HepG2 (cell line): ENCODE results near the gene CFAP46. TPM values are rescaled to one million over a fixed set of nuclear protein-coding genes. Genes with fewer than 3 reads are reported as not detected.
A peak's percentile ranks its signal among the peaks of the same experiment; 100 is the strongest.

Experiments
- ATAC-seq: fragments of 200-7000 bp; cut with Tn5 transposase; 3 replicates; pipeline ENCODE4 v1.9.1; 2020; ENCODE audit warnings: mild to moderate bottlenecking, moderate library complexity
- BruUV-seq: library from RNA; stranded (reverse); fragments of 400-500 nt; replicated peaks from 2 replicates; lab custom pipeline; 2021; lab: Mats Ljungman, UMichigan
- CTCF ChIA-PET: fragments of 300-600 bp; formaldehyde crosslinking; extraction: SDS; loops from one replicate; lab custom pipeline; 2021; ENCODE audit warnings: low total read pairs, inconsistent platforms, low intra/inter-chr PET ratio; lab: Yijun Ruan, JAX
- POLR2A ChIA-PET: fragments of 350-600 bp; sonication (Branson Sonifier 250); formaldehyde crosslinking; loops from one replicate; lab custom pipeline; 2020; ENCODE audit warnings: antibody characterized with exemption, inconsistent platforms; lab: Yijun Ruan, JAX
- DNase-seq: peaks from one replicate; pipeline ENCODE4 v3.0.0-alpha.2; 2015; ENCODE audit warnings: low spot score
- FAIRE-seq: peaks from 3 replicates; lab custom pipeline; 2011; peaks lifted over from hg19 to GRCh38; lab: Jason Lieb, UNC
- H2AFZ ChIP-seq: one replicate; pipeline ENCODE4 v1.6.1; 2011; ENCODE audit warnings: low read length, inconsistent platforms
- H3K27ac ChIP-seq: fragments of 300-600 bp; 3 replicates; pipeline ENCODE4 v1.8.0; 2011; ENCODE audit warnings: mixed run types, mild to moderate bottlenecking, mixed read lengths, low read length, inconsistent platforms; ENCODE audit not compliant: insufficient read depth; ENCODE audit errors: extremely low read length
- H3K27me3 ChIP-seq, 2 experiments: fragments of 200-600 bp in 1 of 2; 2 replicates in 1 of 2; 3 replicates in 1 of 2; pipeline versions ENCODE4 v1.6.0 to v1.8.0; 2011; ENCODE audit warnings: low read length in 2 of 2, mild to moderate bottlenecking in 2 of 2, moderate library complexity in 2 of 2, inconsistent platforms in 1 of 2; ENCODE audit not compliant: insufficient read depth in 2 of 2, control insufficient read depth in 1 of 2
- H3K36me3 ChIP-seq, 2 experiments: fragments of 200-600 bp in 1 of 2; replicated peaks in 1 of 2; 2 replicates in 1 of 2; 3 replicates in 1 of 2; pipeline versions ENCODE4 v1.5.1 to v1.8.0; 2011; ENCODE audit warnings: low read length in 2 of 2, inconsistent platforms in 1 of 2; ENCODE audit not compliant: insufficient read depth in 2 of 2, control insufficient read depth in 1 of 2
- H3K4me1 ChIP-seq: 2 replicates; pipeline ENCODE4 v1.5.1; 2012; ENCODE audit warnings: low read length, inconsistent platforms; ENCODE audit not compliant: insufficient read depth
- H3K4me2 ChIP-seq: 2 replicates; pipeline ENCODE4 v1.6.0; 2011; ENCODE audit warnings: low read depth, low read length, inconsistent platforms
- H3K4me3 ChIP-seq, 3 experiments: fragments of 200-600 bp in 1 of 3; sonication (generic), shearing (Covaris generic) in 1 of 3; replicated peaks in 1 of 3; 2 replicates each; pipeline ENCODE4 v1.5.1; 2011 to 2016; ENCODE audit warnings: low read length in 3 of 3, inconsistent platforms in 2 of 3, low read depth in 2 of 3, mild to moderate bottlenecking in 2 of 3, control low read depth in 1 of 3, mixed read lengths in 1 of 3; ENCODE audit not compliant: insufficient read depth in 1 of 3
- H3K79me2 ChIP-seq: one replicate; pipeline ENCODE4 v1.6.1; 2011; ENCODE audit warnings: low read length, inconsistent platforms; ENCODE audit not compliant: insufficient read depth
- H3K9ac ChIP-seq: 2 replicates; pipeline ENCODE4 v1.6.0; 2011; ENCODE audit warnings: mild to moderate bottlenecking, low read depth, low read length, inconsistent platforms; ENCODE audit not compliant: insufficient read depth
- H3K9me3 ChIP-seq: 2 replicates; pipeline ENCODE4 v1.5.1; 2012; ENCODE audit warnings: mild to moderate bottlenecking, low read length
- H4K20me1 ChIP-seq: 2 replicates; pipeline ENCODE4 v1.6.0; 2011; ENCODE audit warnings: inconsistent platforms, mild to moderate bottlenecking, low read length, moderate library complexity; ENCODE audit not compliant: insufficient read depth
- ELK4 ChIP-seq: sonication (generic); formaldehyde crosslinking; IDR thresholded peaks from 2 replicates; pipeline ENCODE4 v1.9.0; 2021; ENCODE audit warnings: missing genetic modification reagents, borderline replicate concordance
- GTF2F1 ChIP-seq: fragments of 150-350 bp; IDR thresholded peaks from 2 replicates; pipeline ENCODE4 v1.6.1; 2014; ENCODE audit warnings: low read length
- MAFK ChIP-seq, 2 experiments: IDR thresholded peaks in 1 of 2; conservative IDR thresholded peaks in 1 of 2; 2 replicates each; pipeline ENCODE4 v1.6.1; 2011; ENCODE audit warnings: improper control_type of control experiment in 2 of 2, low read length in 2 of 2
- NR1H2 ChIP-seq: sonication (generic); formaldehyde crosslinking; IDR thresholded peaks from 2 replicates; pipeline ENCODE4 v1.8.1; 2022; ENCODE audit warnings: low read depth, missing genetic modification reagents, borderline replicate concordance
- PAXIP1 ChIP-seq: sonication (generic); formaldehyde crosslinking; conservative IDR thresholded peaks from 2 replicates; pipeline ENCODE4 v1.4.0; 2020; ENCODE audit warnings: mild to moderate bottlenecking, missing genetic modification reagents, moderate library complexity
- RNF2 ChIP-seq: fragments of 450-650 bp; conservative IDR thresholded peaks from 2 replicates; pipeline ENCODE4 v1.6.1; 2016; ENCODE audit warnings: low read depth
- RNF219 ChIP-seq: sonication (generic); formaldehyde crosslinking; IDR thresholded peaks from 2 replicates; pipeline ENCODE4 v1.5.0; 2020; ENCODE audit warnings: mild to moderate bottlenecking, missing genetic modification reagents
- STAG1 ChIP-seq: sonication (generic); formaldehyde crosslinking; IDR thresholded peaks from 2 replicates; pipeline ENCODE4 v1.4.0; 2020; ENCODE audit warnings: missing genetic modification reagents
- WGBS: methylation state at CpG from one replicate; pipeline ENCODE4 v1.1.6; 2017; ENCODE audit warnings: low lambda C conversion rate; 5-methylcytosine and 5-hydroxymethylcytosine counted together
- in situ Hi-C: cut with HindIII; loops from 2 replicates; pipeline ENCODE4 v1.10.0; 2017; ENCODE audit warnings: low pct_unique_long_range_greater_than_20kb; ENCODE audit not compliant: extremely low pct_ligation_motif_present
- intact Hi-C: fragments of 100-400 bp; cut with micrococcal nuclease; formaldehyde crosslinking; loops from one replicate; pipeline ENCODE4 v1.10.0; 2022; ENCODE audit not compliant: unreplicated experiment
- polyA plus RNA-seq, 8 experiments: library from polyadenylated mRNA; depleted of rRNA in 3 of 8; stranded (reverse) in 7 of 8; unstranded in 1 of 8; fragments of >200 nt; fragmentation: Illumina TruSeq in 4 of 8; extraction: Trizol in 4 of 8; gene quantifications; 2 replicates each; pipeline versions ENCODE4 v1.2.1 to v1.2.3, GENCODE V29; 2011 to 2016; ENCODE audit warnings: low read depth in 4 of 8, missing spikeins in 1 of 8, mixed read lengths in 1 of 8; ENCODE audit not compliant: insufficient read depth in 1 of 8
- total RNA-seq, 5 experiments: library from RNA; depleted of rRNA; stranded (reverse); fragments of >200 nt; fragmentation: Illumina TruSeq; extraction: Trizol; gene quantifications; 2 replicates each; pipeline ENCODE4 v1.2.3, GENCODE V29; 2016; ENCODE audit warnings: low read depth in 1 of 5

CFAP46 gene
- total and polyA plus RNA-seq, 2 of the 13 experiments (the other 11 are each of a cell fraction or from before 2014, with no cell fraction given) = 0.24 to 0.84 TPM

- peaks cover 6 to 38% of the 10 kb centered on the region in 2 experiments; a peak in 3 of 5 replicates for H3K27me3 ChIP-seq
- no peaks in the 10 kb centered on the region for H3K9me3 ChIP-seq
- POLR2A ChIA-PET = no interaction called here
- in situ Hi-C loops (no loop called here), intact Hi-C loops (loop anchor here (5.0 kb wide), 1 partner anchor 183 kb away; no protein-coding TSS in a partner anchor)
- BruUV-seq = no TSS peak
- H3K36me3 ChIP-seq = no peaks in the 10 kb centered on the region
- H3K4me3 ChIP-seq = no peak overlapping the region
- 0 out of 2 replicates have a peak, but pooled peaks cover 9% of the 10 kb centered on the region for H3K4me1 ChIP-seq
- no peaks in the 10 kb centered on the region for H4K20me1 ChIP-seq
- peak; percentile 50 for ATAC-seq
- 24% methylated on average over 6 of the region's 15 CpGs for WGBS
- CTCF ChIA-PET = interaction anchor here (3.2 kb wide), 1 partner anchor 185 kb away, joined by 24 read pairs; no protein-coding TSS in a partner anchor
- no peak for TF ChIP-seq NR1H2 (CRISPR knock-in tag)
- no peak for TF ChIP-seq GTF2F1
- no peak for TF ChIP-seq ELK4
- FAIRE-seq = no peak
- H3K27ac ChIP-seq = no peak overlapping the region
- H3K79me2 ChIP-seq = no peaks in the 10 kb centered on the region
- no peak overlapping the region for H2AFZ ChIP-seq
- no peak overlapping the region for H3K9ac ChIP-seq
- DNase-seq = no peak
- no peak overlapping the region for H3K4me2 ChIP-seq
These were observed 2.9 kb downstream of the CFAP46 start for GRCh38 chr10:132939378-132939955.

GRCh38 chr10:132938472-132939339 is 3.7 kb downstream of the CFAP46 start:
- H3K9ac ChIP-seq = no peak overlapping the region
- no peak overlapping the region for H2AFZ ChIP-seq
- peak; percentile 79 for ATAC-seq
- intact Hi-C loops (loop anchor here (5.0 kb wide), 1 partner anchor 184 kb away; no protein-coding TSS in a partner anchor), in situ Hi-C loops (no loop called here)
- no peak overlapping the region for H3K4me3 ChIP-seq
- no peaks in the 10 kb centered on the region for H4K20me1 ChIP-seq
- no peaks in the 10 kb centered on the region for H3K36me3 ChIP-seq
- POLR2A ChIA-PET = no interaction called here
- CTCF ChIA-PET = no interaction called here
- no TSS peak for BruUV-seq
- H3K9me3 ChIP-seq = no peaks in the 10 kb centered on the region
- WGBS = 34% methylated on average over 19 of the region's 27 CpGs
- H3K27ac ChIP-seq = no peak overlapping the region
- no peak for FAIRE-seq
- no peak overlapping the region for H3K4me2 ChIP-seq
- peak; percentile 29 for DNase-seq
- 0 out of 2 replicates have a peak, but pooled peaks cover 9% of the 10 kb centered on the region for H3K4me1 ChIP-seq
- H3K27me3 ChIP-seq = peaks cover 5 to 35% of the 10 kb centered on the region in 2 experiments; a peak in 3 of 5 replicates
- no peaks in the 10 kb centered on the region for H3K79me2 ChIP-seq
- TF ChIP-seq PAXIP1 (CRISPR knock-in tag) = no peak
- peak; percentile 22 to 46; a peak in 2 of 4 replicates for TF ChIP-seq MAFK (conservative IDR thresholded peaks at IDR 0.05 in 1 of 2, IDR thresholded peaks at IDR 0.05 in 1 of 2; ENCODE audit: low read length in 2 of 2)
- TF ChIP-seq RNF219 (CRISPR knock-in tag) = no peak
- TF ChIP-seq STAG1 (CRISPR knock-in tag) = peak; percentile 57
- TF ChIP-seq RNF2 = no peak
